K562 (cell line): Measurements from ENCODE around the gene CDH7. TPM values are rescaled to one million over a fixed set of nuclear protein-coding genes. Genes with fewer than 3 reads are reported as not detected.

Experiments
- C11orf30 ChIP-seq: fragments of 450-650 bp; IDR thresholded peaks from 2 replicates; pipeline ENCODE4 v1.6.1; 2016; ENCODE audit warnings: low read depth, mild to moderate bottlenecking
- ERF ChIP-seq: fragments of 450-650 bp; formaldehyde crosslinking; IDR thresholded peaks from 2 replicates; pipeline ENCODE4 v1.4.0; 2020; ENCODE audit warnings: mild to moderate bottlenecking, mixed read lengths
- HIVEP1 ChIP-seq: fragments of 250-450 bp; sonication (Bioruptor Pico); IDR thresholded peaks from 2 replicates; pipeline ENCODE4 v1.4.0; 2020; ENCODE audit warnings: mild to moderate bottlenecking
- L3MBTL2 ChIP-seq: fragments of 450-650 bp; IDR thresholded peaks from 2 replicates; pipeline ENCODE4 v1.6.1; 2016; ENCODE audit warnings: mild to moderate bottlenecking, moderate library complexity
- MYNN ChIP-seq, 2 experiments: sonication (generic); formaldehyde crosslinking in 1 of 2; IDR thresholded peaks; 2 replicates each; pipeline versions ENCODE4 v1.5.0 to v1.6.1; 2016 to 2020; ENCODE audit warnings: antibody characterized with exemption in 1 of 2, missing genetic modification reagents in 1 of 2
- NR2F6 ChIP-seq: fragments of 450-650 bp; formaldehyde crosslinking; IDR thresholded peaks from 2 replicates; pipeline ENCODE4 v1.4.0; 2020; ENCODE audit warnings: mild to moderate bottlenecking
- SAP30 ChIP-seq: fragments of 200-600 bp; sonication (generic); IDR thresholded peaks from 2 replicates; pipeline ENCODE4 v1.6.1; 2012; ENCODE audit warnings: borderline replicate concordance, low read depth, mild to moderate bottlenecking, moderate library complexity, low read length, control low read depth, inconsistent platforms; ENCODE audit not compliant: insufficient read depth, poor library complexity, severe bottlenecking
- ZZZ3 ChIP-seq: fragments of 450-650 bp; IDR thresholded peaks from 2 replicates; pipeline ENCODE4 v1.6.1; 2016; ENCODE audit warnings: antibody characterized with exemption, mild to moderate bottlenecking, moderate library complexity
- polyA plus RNA-seq, 8 experiments: library from polyadenylated mRNA; depleted of rRNA in 4 of 8; stranded (reverse) in 5 of 8; unstranded in 3 of 8; fragments of >200 nt; fragmentation: Nextera tagmentation in 2 of 8; fragmentation: Illumina TruSeq in 1 of 8; extraction: Ambion mirVana in 2 of 8; extraction: Trizol in 1 of 8; gene quantifications; 2 replicates each; pipeline versions ENCODE4 v1.2.1 to v1.2.3, GENCODE V29; 2011 to 2014; ENCODE audit warnings: inconsistent platforms in 1 of 8, missing spikeins in 1 of 8
- total RNA-seq, 7 experiments: library from RNA; depleted of rRNA in 6 of 7; stranded (reverse); fragments of >200 nt in 6 of 7; fragmentation: Illumina TruSeq in 2 of 7; extraction: Trizol in 2 of 7; gene quantifications; 2 replicates each; pipeline versions ENCODE4 v1.2.1 to v1.2.3, GENCODE V29; 2011 to 2021; ENCODE audit warnings: low replicate concordance in 1 of 7
- TF ChIP-seq, protein P1 (sequence below): fragments of 200-600 bp; sonication (generic); IDR thresholded peaks from one replicate; pipeline ENCODE4 v1.6.1; 2012; ENCODE audit warnings: mild to moderate bottlenecking, low read depth, low read length, inconsistent platforms

Gene CDH7
- total and polyA plus RNA-seq, 9 of the 15 experiments (the other 6 are each of a cell fraction or from before 2014, with no cell fraction given) = 0.01 to 0.07 (median 0.05) TPM; not detected in 6

DNA sequence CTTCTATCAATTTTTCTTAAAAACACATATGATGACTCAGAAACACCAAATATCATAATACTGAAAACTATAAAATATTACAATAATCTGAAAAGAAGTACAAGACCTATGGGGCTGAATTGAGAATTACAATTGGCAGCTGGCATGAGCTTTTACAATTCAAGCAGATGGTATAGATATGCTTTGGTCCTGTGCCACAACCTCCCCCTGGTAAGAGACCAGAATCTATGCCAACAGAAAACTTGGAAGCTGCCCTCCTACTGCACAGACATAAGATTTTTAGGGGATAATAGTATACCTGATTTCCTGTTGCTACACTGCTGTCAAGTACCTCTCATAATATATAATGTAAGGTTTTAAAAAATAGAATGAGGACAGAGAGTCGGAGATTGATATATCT lies 46.8 kb upstream of the CDH7 start (continued):
- TF ChIP-seq, protein P1, sequence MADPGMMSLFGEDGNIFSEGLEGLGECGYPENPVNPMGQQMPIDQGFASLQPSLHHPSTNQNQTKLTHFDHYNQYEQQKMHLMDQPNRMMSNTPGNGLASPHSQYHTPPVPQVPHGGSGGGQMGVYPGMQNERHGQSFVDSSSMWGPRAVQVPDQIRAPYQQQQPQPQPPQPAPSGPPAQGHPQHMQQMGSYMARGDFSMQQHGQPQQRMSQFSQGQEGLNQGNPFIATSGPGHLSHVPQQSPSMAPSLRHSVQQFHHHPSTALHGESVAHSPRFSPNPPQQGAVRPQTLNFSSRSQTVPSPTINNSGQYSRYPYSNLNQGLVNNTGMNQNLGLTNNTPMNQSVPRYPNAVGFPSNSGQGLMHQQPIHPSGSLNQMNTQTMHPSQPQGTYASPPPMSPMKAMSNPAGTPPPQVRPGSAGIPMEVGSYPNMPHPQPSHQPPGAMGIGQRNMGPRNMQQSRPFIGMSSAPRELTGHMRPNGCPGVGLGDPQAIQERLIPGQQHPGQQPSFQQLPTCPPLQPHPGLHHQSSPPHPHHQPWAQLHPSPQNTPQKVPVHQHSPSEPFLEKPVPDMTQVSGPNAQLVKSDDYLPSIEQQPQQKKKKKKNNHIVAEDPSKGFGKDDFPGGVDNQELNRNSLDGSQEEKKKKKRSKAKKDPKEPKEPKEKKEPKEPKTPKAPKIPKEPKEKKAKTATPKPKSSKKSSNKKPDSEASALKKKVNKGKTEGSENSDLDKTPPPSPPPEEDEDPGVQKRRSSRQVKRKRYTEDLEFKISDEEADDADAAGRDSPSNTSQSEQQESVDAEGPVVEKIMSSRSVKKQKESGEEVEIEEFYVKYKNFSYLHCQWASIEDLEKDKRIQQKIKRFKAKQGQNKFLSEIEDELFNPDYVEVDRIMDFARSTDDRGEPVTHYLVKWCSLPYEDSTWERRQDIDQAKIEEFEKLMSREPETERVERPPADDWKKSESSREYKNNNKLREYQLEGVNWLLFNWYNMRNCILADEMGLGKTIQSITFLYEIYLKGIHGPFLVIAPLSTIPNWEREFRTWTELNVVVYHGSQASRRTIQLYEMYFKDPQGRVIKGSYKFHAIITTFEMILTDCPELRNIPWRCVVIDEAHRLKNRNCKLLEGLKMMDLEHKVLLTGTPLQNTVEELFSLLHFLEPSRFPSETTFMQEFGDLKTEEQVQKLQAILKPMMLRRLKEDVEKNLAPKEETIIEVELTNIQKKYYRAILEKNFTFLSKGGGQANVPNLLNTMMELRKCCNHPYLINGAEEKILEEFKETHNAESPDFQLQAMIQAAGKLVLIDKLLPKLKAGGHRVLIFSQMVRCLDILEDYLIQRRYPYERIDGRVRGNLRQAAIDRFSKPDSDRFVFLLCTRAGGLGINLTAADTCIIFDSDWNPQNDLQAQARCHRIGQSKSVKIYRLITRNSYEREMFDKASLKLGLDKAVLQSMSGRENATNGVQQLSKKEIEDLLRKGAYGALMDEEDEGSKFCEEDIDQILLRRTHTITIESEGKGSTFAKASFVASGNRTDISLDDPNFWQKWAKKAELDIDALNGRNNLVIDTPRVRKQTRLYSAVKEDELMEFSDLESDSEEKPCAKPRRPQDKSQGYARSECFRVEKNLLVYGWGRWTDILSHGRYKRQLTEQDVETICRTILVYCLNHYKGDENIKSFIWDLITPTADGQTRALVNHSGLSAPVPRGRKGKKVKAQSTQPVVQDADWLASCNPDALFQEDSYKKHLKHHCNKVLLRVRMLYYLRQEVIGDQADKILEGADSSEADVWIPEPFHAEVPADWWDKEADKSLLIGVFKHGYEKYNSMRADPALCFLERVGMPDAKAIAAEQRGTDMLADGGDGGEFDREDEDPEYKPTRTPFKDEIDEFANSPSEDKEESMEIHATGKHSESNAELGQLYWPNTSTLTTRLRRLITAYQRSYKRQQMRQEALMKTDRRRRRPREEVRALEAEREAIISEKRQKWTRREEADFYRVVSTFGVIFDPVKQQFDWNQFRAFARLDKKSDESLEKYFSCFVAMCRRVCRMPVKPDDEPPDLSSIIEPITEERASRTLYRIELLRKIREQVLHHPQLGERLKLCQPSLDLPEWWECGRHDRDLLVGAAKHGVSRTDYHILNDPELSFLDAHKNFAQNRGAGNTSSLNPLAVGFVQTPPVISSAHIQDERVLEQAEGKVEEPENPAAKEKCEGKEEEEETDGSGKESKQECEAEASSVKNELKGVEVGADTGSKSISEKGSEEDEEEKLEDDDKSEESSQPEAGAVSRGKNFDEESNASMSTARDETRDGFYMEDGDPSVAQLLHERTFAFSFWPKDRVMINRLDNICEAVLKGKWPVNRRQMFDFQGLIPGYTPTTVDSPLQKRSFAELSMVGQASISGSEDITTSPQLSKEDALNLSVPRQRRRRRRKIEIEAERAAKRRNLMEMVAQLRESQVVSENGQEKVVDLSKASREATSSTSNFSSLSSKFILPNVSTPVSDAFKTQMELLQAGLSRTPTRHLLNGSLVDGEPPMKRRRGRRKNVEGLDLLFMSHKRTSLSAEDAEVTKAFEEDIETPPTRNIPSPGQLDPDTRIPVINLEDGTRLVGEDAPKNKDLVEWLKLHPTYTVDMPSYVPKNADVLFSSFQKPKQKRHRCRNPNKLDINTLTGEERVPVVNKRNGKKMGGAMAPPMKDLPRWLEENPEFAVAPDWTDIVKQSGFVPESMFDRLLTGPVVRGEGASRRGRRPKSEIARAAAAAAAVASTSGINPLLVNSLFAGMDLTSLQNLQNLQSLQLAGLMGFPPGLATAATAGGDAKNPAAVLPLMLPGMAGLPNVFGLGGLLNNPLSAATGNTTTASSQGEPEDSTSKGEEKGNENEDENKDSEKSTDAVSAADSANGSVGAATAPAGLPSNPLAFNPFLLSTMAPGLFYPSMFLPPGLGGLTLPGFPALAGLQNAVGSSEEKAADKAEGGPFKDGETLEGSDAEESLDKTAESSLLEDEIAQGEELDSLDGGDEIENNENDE = no peak
- TF ChIP-seq HIVEP1 (CRISPR knock-in tag) = no peak
- no peak for TF ChIP-seq C11orf30
- TF ChIP-seq NR2F6 (CRISPR knock-in tag) = no peak
- no peak for TF ChIP-seq L3MBTL2
- no peak for TF ChIP-seq ERF (CRISPR knock-in tag)
- no peak for TF ChIP-seq MYNN (IDR thresholded peaks at IDR 0.05)
- no peak for TF ChIP-seq MYNN (CRISPR knock-in tag; IDR thresholded peaks at IDR 0.05)
- TF ChIP-seq ZZZ3 = no peak
- TF ChIP-seq SAP30 = no peak
